NCI-H2081 (cell line): ENCODE results near the gene SPATA2.
"Not testable (repeated sequence)": the region's sequence is repeated elsewhere in the genome, so short reads cannot be mapped to it uniquely, and the experiment has no call there.

Experiments
- DNase-seq, 2 experiments: peaks; one replicate each; lab custom pipeline; 2025; lab: John Stamatoyannopoulos, UW

The SPATA2 gene

GRCh38 chr20:49915380-49916145, at the start of gene SPATA2:
SPATA2 (minus strand) TSS chr20:49915529; CDS start chr20:49908490, 7,039 bp downstream.
- peak; percentile 91 to 94 for DNase-seq

DNA sequence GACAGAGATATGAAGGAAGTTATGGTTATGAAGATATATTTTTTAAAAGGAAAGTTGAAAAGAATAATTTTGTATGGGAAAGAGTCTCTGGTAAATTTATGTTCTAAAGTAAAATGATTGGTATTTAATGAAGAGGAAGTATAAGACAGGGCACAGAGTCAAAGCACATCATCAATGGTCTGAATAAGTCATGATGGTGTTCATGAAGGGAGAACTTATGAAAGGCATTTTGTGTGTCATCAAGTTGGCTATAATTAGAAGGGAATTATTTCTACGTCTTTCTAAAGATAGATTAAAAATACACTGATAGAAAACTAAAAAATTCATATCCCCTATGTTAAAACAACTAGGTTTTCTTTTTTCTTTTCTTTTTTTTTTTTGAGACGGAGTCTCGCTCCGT, 46.1 kb upstream of the SPATA2 start:
- DNase-seq = no peak

DNA sequence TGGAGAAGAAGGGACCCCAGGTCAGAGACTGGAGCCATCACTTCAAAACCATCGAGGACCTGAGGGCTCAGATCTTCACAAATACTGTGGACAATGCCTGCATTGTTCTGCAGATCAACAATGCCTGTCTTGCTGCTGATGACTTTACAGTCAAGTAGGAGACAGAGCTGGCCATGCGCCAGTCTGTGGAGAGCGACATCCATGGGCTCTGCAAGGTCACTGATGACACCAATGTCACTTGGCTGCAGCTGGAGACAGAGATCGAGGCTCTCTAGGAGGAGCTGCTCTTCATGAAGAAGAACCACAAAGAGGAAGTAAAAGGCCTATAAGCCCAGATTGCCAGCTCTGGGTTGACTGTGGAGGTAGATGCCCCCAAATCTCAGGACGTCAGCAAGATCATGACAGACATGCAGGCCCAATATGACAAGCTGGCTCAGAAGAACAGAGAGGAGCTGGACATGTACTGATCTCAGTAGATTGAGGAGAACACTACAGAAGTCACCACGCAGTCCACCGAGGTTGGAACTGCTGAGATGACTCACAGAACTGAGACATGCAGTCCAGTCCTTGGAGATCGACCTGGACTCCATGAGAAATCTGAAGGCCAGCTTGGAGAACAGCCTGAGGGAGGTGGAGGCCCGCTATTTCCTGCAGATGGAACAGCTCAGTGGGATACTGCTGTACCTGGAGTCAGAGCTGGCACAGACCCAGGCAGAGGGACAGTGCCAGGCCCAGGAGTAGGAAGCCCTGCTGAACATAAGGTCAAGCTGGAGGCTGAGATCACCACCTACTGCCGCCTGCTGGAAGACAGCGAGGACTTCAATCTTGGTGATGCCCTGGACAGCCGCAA, 42.0 kb upstream of the SPATA2 start:
- not testable (repeated sequence) for DNase-seq

DNA sequence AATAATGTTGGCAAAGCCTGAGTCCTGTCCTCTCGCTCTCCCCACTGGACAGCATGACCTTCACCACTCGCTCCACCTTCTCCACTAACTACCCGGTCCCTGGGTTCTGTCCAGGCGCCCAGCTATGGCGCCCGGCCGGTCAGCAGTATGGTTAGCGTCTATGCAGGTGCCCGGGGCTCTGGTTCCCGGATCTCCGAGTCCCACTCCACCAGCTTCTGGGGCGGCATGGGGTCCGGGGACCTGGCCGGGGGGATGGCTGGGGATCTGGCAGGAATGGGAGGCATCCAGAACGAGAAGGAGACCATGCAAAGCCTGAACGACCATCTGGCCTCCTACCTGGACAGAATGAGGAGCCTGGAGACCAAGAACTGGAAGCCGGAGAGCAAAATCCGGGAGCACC, 41.4 kb upstream of the SPATA2 start:
- DNase-seq = no peak

- not testable (repeated sequence) for DNase-seq
These were observed 40.6 kb upstream of the SPATA2 start for GRCh38 chr20:49955830-49956396.

DNA sequence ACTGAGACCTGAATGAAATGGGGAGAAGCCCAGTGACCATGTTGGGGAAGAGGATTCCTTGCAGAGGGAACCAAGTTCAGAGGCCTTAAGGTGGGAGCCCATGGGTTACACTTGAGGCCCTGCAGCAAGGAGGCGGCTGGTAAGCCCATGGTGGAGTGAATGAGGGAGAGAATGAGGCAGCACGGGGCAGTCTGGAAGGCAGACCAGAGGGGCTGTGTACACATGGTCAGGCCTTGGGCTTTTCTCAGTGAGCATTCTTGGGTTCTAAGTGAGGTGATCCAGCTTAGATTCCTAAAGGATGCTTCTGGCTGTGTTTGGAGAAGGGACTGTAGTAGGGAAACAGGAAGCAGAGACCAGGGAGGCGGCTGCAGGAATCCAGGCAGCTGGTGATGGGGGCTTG, 39.8 kb upstream of the SPATA2 start:
- no peak for DNase-seq

DNA sequence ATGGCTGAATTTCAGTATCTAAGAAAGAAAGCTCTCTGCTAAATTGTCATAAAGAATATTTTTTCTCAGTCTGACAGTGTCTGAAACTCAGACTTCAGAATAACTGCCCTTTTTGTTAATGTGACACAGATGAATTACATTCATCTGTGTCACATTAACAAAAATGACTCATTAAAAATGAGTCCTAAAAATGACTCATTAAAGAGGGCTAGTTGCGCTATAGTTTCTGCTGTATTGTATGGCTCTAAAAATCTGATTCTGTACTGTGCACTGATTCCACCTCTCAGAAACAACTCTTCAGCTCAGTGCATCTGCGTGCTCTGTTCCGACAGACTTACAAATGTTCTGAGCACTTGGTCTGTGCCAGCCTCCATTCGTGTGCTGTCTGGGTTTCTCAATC, 35.8 kb upstream of the SPATA2 start:
- DNase-seq = no peak

- no peak for DNase-seq
These were observed 33.6 kb upstream of the SPATA2 start for GRCh38 chr20:49948809-49949507.

DNA sequence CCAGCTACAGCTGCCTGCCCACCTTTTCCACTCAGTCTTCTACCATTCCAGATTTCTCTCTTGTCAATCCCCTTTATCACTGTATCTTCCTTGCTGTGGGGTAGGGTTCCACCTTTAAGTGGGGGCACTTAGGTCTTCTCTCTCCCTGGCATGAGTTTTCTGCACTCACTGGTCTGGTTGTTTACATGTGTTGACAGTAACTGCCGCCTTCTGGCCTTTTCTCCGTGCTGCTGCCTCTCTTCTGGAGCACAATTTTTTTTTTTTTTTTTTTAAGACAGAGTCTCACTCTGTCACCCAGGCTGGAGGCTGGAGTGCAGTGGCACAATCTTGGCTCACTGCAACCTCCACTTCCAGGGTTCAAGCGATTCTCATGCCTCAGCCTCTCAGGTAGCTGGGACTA, 32.8 kb upstream of the SPATA2 start:
- no peak for DNase-seq

DNA sequence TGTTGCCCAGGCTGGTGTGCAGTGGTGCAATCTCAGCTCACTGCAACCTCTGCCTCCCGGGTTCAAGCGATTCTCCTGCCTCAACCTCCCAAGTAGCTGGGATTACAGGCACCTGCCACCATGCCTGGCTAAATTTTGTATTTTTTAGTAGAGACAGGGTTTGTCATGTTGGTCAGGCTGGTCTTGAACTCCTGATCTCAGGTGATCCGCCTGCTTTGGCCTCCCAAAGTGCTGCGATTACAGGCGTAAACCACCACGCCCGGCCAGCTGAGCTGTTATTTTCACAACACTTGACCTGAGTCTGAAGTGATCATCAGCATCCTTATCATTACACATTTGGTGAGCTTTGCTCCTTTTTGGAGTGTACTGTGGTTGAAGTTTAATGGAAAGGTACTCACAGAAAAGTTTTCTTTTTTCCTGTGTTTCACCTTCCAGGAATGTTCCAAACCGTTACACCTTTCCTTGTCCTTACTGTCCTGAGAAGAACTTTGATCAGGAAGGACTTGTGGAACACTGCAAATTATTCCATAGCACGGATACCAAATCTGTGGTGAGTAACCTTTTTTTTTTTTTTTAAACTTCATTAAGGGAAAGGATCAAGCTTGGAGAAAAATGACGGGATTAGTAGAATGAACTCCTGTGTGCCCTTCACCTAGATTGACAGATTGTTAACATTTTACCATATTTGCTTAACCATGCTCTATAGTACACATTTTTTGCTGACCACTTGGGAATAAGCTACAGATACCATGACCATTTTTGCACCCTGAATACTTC, 30.6 kb upstream of the SPATA2 start:
- no peak for DNase-seq

- DNase-seq = no peak
These were observed 30.0 kb upstream of the SPATA2 start for GRCh38 chr20:49945306-49945700.

DNA sequence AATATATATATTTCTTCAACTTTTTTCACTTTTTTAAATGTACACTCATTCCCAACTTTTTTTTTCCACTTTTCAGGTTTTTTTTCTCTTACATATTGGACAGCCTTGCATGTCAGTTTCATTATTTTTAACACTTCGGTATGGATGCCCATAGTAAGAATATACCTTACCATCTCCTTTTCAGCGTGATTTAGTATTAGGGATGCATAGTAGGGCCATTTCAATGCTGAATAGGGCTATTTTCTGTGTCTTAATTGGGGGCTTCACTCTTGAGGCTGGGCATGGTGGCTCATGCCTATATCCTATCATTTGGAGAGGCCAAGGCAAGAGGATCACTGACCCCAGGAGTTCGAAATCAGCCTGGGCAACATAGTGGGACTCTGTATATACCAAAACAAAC, 27.6 kb upstream of the SPATA2 start:
- no peak for DNase-seq

DNA sequence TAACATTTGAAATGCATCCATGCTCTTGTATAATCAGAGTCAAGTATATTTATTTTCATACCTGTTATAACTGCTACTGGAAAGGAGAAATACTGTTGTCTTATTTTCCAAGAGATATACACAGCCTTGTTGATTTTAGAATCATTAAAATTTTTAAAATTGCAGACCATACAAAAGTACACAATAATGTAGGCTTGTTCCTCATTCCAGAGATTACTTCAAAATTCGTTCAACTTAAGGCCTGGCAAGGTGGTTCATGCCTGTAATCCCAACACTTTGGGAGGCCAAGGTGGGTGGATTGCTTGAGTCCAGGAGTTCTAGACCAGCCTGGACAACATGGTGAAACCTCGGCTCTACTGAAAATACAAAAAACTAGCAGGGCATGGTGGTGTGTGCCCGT, 27.0 kb upstream of the SPATA2 start:
- no peak for DNase-seq

DNA sequence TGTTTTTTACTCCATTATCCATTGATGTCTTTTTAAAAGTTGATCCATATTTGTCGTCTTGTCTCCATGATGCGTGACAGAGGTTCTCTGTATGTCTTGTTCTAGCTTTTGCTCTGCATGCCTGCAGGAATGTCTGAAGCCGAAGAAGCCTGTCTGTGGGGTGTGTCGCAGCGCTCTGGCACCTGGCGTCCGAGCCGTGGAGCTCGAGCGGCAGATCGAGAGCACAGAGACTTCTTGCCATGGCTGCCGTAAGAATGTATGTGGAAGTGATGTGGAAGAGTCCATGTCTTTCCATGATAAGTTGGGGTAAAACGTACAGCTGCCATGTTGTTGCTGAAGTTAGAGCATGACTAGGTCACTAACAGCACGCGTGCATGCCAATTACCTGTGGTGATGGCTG, 26.1 kb upstream of the SPATA2 start:
- DNase-seq = no peak

GRCh38 chr20:49938173-49939163, 23.1 kb upstream of the SPATA2 start:
- DNase-seq = no peak

- no peak for DNase-seq
These were observed 21.9 kb upstream of the SPATA2 start for GRCh38 chr20:49937027-49937929.

GRCh38 chr20:49936153-49937026, 21.1 kb upstream of the SPATA2 start, which contains the start of gene RNF114:
RNF114 (plus strand) TSS chr20:49936397; CDS start chr20:49936413, 16 bp downstream.
- peak; percentile 88 to 90 for DNase-seq

GRCh38 chr20:49935746-49936152, 20.4 kb upstream of the SPATA2 start:
- peak in 1 of 2 experiments; percentile 46 for DNase-seq
